ENCODE results near the gene CBFA2T3. TPM values are rescaled to one million over a fixed set of nuclear protein-coding genes. Genes with fewer than 3 reads are reported as not detected.
"Not testable (repeated sequence)": the region's sequence is repeated elsewhere in the genome, so short reads cannot be mapped to it uniquely, and the experiment has no call there.

The CBFA2T3 gene
- total RNA-seq, 1 experiment from 2014 or later = not detected

GRCh38 chr16:89013111-89013510, 36.1 kb upstream of the CBFA2T3 start:
- DNase-seq (ENCODE audit: low spot score) = no peak

- no peak for DNase-seq (ENCODE audit: low spot score)
These were observed 35.6 kb upstream of the CBFA2T3 start for GRCh38 chr16:89012622-89012995.

GRCh38 chr16:89011909-89012621, 35.1 kb upstream of the CBFA2T3 start:
- DNase-seq (ENCODE audit: low spot score) = no peak

GRCh38 chr16:89010210-89010925, 33.4 kb upstream of the CBFA2T3 start:
- DNase-seq (ENCODE audit: low spot score) = no peak

- no peak for DNase-seq (ENCODE audit: low spot score)
These were observed 32.6 kb upstream of the CBFA2T3 start for GRCh38 chr16:89009343-89010209.

GRCh38 chr16:89008796-89009195, 31.8 kb upstream of the CBFA2T3 start:
- DNase-seq (ENCODE audit: low spot score) = not testable (repeated sequence)

- no peak for DNase-seq (ENCODE audit: low spot score)
These were observed 30.6 kb upstream of the CBFA2T3 start for GRCh38 chr16:89007371-89008249.

- no peak for DNase-seq (ENCODE audit: low spot score)
These were observed 29.2 kb upstream of the CBFA2T3 start for GRCh38 chr16:89006036-89006752.

- DNase-seq (ENCODE audit: low spot score) = no peak
These were observed 28.4 kb upstream of the CBFA2T3 start for GRCh38 chr16:89005201-89006035.

- DNase-seq (ENCODE audit: low spot score) = no peak
These were observed 27.3 kb upstream of the CBFA2T3 start for GRCh38 chr16:89004209-89004831.

- DNase-seq (ENCODE audit: low spot score) = no peak
These were observed 26.8 kb upstream of the CBFA2T3 start for GRCh38 chr16:89003831-89004208.

GRCh38 chr16:89002851-89003830, 26.1 kb upstream of the CBFA2T3 start:
- DNase-seq (ENCODE audit: low spot score) = no peak

- DNase-seq (ENCODE audit: low spot score) = not testable (repeated sequence)
These were observed 25.1 kb upstream of the CBFA2T3 start for GRCh38 chr16:89002081-89002480.

GRCh38 chr16:89001117-89002027, 24.4 kb upstream of the CBFA2T3 start:
- no peak for DNase-seq (ENCODE audit: low spot score)

GRCh38 chr16:89000207-89000959, 23.4 kb upstream of the CBFA2T3 start:
- DNase-seq (ENCODE audit: low spot score) = no peak

GRCh38 chr16:88999457-89000206, 22.6 kb upstream of the CBFA2T3 start:
- no peak for DNase-seq (ENCODE audit: low spot score)
